TTC549 (cell line): ENCODE data around the gene CTTNBP2NL.
A peak's percentile ranks its signal among the peaks of the same experiment; 100 is the strongest.
"Not testable (repeated sequence)": the region's sequence is repeated elsewhere in the genome, so short reads cannot be mapped to it uniquely, and the experiment has no call there.

Source experiments
- FAIRE-seq: peaks from 2 replicates; lab custom pipeline; 2012; peaks lifted over from hg19 to GRCh38; lab: Jason Lieb, UNC

The CTTNBP2NL gene

GRCh38 chr1:112386731-112387346, 9.2 kb upstream of the CTTNBP2NL start:
- no peak for FAIRE-seq

- FAIRE-seq = no peak
Observed at GRCh38 chr1:112387807-112388206, 8.2 kb upstream of the CTTNBP2NL start.

- FAIRE-seq = no peak
Observed at GRCh38 chr1:112388436-112388835, 7.6 kb upstream of the CTTNBP2NL start.

- no peak for FAIRE-seq
Observed at GRCh38 chr1:112389689-112390088, 6.3 kb upstream of the CTTNBP2NL start.

GRCh38 chr1:112390335-112390734, 5.7 kb upstream of the CTTNBP2NL start:
- FAIRE-seq = not testable (repeated sequence)

DNA sequence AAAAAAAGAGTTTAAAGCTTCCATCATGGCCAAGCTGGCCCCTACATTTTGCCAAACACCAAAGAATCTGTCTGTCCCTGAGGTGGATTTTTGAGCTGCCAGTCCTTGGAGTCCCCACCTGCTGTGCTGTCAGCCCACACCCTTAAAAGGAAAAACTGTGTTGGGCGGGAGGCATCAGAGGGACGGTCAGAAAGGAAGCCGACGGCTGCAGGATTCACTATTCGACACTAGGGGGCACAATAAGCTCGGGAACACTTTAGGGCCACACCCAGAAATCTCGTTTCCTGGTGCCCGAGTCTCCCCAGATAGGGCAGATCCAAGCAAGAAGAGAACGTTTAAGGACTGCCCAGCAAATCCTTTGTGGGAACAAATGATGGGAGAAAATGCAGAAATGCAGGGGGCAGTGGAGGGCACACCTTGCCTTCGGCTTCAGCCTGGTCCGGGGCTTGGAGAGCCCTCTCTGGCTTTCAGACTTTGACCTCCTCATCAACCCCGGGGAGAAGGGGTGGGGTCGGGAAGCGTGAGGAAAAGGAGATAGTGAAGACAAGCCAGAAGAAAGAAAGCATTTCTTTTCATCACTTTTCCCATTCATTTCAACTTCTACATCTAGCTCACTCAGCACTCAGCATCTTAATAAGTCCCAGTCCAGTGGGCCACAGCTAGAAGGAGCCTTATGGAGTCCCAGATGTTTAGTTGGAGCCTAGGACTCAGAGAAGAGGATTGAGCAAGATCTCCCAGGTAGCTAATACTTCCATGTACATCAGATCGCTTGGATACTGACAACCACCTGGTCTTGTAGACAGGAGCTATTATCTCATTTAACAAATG, 5.0 kb upstream of the CTTNBP2NL start:
- FAIRE-seq = peak; percentile 69

DNA sequence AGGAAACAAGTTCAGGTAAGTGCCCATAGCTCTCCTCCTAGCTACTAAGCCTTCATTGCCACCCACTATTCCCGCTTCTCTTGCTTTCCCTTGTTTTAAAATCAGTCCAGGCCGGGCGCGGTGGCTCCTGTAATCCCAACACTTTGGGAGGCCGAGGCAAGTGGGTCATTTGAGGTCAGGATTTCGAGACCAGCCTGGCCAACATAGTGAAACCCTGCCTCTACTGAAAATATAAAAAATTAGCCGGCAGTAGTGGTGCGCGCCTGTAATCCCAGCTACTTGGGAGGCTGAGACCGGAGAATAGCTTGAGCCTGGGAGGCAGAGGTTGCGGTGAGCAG, 4.4 kb upstream of the CTTNBP2NL start:
- no peak for FAIRE-seq

DNA sequence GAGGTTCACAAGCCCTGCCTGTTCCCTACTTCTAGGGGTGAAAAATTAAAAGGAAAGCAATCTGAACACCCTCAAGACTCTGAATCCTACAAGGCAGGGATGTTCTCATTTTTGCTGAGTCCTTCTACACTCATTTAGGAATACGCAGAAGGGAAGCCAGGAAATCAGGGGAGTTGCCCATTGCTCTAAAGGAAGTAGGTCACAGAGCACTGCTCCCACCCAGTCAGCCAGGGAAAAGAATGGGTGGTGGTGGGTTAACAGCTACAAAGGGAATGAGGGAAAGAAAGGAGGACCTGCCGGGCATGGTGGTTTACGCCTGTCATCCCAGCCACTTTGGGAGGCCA, 2.4 kb upstream of the CTTNBP2NL start:
- no peak for FAIRE-seq

- no peak for FAIRE-seq
Observed at GRCh38 chr1:112394743-112395062, 1.3 kb upstream of the CTTNBP2NL start.

DNA sequence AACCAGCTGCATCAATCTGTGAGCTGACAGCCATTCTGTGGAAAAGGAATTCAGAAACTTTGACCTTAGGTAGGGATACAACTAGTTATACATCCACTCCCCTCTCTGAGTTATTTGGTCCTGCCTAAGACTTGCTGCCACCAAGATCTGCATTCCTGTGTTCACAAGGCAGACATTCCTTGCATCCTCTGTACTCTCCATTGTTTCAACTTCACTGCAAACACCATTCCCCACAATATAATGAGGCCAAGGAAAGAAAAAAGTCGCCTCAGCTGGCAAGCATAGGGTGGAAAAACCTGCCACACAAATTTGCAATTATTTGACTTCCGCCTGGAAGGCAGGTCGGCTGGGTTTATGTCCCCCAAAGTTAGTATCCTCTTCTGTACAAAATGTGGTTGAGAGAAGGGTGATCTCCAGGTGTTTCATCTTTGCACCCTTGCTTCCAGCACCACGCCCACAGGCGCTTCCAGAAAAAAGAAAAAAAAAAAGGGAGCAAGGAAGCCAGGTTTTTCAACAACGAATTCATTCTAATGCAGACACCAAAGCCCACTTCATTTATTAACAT, 676 bp upstream of the CTTNBP2NL start:
- FAIRE-seq = no peak

- FAIRE-seq = no peak
Observed at GRCh38 chr1:112396653-112397471, 848 bp downstream of the CTTNBP2NL start.

DNA sequence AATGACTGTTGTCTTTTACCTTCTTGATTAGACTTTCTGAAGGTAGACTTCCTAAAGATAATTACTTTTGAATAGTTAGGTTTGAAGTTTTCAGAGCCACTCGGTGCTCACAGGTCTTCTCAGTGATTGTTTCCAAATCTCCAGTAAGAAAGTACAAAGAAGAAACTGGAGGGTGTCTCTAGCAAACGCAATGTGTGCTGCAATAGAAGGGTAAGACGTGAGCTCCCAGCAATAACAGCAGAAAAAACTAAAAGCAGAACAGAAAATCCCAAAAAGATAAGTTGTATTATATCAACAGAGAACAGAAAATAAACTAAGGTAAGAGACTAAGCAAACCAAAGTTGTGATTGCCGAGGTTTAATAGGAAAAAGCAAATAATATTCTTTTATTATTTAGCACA, 1.8 kb downstream of the CTTNBP2NL start:
- FAIRE-seq = no peak

GRCh38 chr1:112399456-112399855, 3.4 kb downstream of the CTTNBP2NL start:
- no peak for FAIRE-seq

DNA sequence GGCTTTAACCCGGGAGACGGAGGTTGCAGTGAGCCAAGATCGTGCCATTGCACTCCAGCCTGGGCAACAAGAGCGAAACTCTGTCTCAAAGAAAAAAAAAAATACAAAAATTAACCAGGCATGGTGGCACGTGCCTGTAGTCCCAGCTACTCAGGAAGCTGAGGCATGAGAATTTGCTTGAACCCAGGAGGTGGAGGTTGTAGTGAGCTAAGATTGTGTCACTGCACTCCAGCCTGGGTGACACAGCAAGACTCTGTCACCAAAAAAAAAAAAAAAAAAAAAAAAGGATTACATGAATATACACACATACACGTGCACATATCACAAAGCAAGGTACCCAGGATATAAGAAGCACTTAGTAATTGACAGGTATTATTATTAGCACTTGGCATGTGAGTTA, 4.7 kb downstream of the CTTNBP2NL start:
- FAIRE-seq = not testable (repeated sequence)

GRCh38 chr1:112402682-112403643, 6.9 kb downstream of the CTTNBP2NL start:
- no peak for FAIRE-seq

GRCh38 chr1:112406771-112407170, 10.8 kb downstream of the CTTNBP2NL start:
- no peak for FAIRE-seq

DNA sequence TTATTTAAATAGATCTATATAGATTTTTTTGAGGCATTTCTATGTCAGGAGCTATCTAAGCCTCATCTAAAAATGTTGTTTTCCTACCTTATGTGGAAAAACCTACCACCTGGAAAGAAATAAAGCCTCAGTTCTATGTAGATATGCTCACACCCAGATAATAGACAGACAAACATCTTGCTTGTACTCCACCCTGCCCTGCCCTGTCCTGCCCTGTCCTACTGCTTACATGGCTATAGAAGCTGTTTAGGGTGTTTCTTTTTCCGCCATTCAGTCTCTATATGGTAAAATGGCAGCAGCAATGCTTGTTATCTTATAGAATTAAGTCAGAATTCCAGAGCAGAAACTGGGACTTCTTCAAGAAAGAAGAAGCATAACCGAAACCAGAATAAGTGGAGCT, 13.4 kb downstream of the CTTNBP2NL start:
- FAIRE-seq = no peak

GRCh38 chr1:112410673-112411072, 14.7 kb downstream of the CTTNBP2NL start:
- FAIRE-seq = no peak

DNA sequence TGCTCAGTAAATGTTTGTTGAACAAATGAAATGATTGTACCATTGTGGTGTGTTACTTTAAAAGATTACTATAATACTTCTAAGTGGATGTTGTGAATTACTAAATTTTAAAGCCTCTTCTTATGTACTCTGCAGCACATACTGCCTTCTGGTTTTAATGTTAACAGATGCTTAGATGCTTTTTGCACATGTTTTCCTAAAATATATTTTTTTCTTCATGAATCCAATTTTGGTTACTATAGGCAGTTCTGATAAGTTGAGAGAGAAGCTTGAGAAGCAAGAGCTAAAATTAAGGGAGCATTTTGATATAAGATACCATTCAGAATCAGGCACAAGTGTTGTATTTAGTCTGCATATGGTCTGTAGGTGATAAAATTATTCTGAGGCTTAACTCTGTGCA, 21.3 kb downstream of the CTTNBP2NL start:
- FAIRE-seq = no peak

DNA sequence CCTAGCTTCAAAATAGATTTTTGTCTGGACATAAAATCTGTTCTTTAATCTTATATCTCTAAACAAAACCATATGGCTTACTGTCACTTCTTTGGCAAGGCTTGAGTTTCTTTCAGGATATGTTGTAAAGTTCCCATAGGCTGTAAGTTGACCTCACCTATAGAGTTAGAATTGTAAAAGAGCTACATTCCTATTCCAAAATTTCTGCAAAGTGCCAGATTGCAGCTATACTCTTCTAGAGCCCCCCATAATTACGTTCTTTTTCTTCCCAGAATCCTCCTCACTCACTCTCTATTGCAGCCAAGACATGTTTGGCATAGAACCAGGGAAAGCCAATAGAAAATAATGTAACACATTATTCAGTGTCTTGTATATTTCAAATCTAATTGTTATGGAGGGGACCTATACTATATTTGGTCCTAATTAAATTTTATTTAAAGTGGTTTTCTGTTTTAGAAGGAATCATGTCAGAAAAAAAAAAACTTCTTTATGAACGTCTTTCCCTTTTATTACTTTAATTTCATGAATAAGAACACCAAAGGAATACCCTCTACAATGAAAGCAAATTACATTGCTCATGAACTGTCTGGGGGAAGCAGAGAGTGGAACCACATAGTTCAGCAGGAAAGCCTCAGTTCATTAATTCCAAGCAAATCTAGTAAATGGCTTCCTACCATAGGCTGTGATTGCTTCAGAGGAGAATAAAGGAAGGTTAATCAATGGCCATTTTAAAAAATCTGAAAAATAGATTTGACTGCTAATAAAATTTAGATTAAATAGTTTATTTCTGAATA, 22.3 kb downstream of the CTTNBP2NL start:
- no peak for FAIRE-seq

DNA sequence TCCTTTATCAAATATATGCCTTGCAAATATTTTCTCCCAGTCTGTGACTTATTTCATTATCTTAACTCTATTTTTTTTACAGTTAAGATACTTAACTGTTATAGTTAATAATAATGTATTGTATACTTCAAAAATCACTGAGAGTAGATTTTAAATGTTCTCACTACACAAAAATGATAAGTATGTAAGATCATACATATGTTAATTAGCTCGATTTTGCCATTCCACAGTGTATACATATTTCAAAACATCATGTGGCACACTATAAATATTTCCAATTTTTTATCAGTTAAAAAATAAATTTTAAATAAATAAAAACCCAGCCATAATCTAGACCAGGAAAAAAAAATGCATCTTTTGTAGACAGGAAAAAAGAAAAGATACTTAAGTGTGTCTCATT, 27.2 kb downstream of the CTTNBP2NL start:
- no peak for FAIRE-seq
